Measurements from ENCODE around the gene NPHP4. TPM values are rescaled to one million over a fixed set of nuclear protein-coding genes. Genes with fewer than 3 reads are reported as not detected.

The NPHP4 gene
- total RNA-seq, 1 experiment from 2014 or later, result 16.8 TPM

- no peak for TF ChIP-seq ARID4B (CRISPR knock-in tag; IDR thresholded peaks at IDR 0.05; ENCODE audit: borderline replicate concordance)
- no peak for TF ChIP-seq CREM (CRISPR knock-in tag; IDR thresholded peaks at IDR 0.05)
- TF ChIP-seq ZNF671 (CRISPR knock-in tag; IDR thresholded peaks at IDR 0.05), result no peak
These were observed 17.2 kb upstream of the NPHP4 start (continued) for GRCh38 chr1:6009120-6010040.

- DNase-seq (ENCODE audit: low spot score), result no peak
- TF ChIP-seq ZNF416 (CRISPR knock-in tag; IDR thresholded peaks at IDR 0.05) (no peak), ARID4B (CRISPR knock-in tag; IDR thresholded peaks at IDR 0.05; ENCODE audit: borderline replicate concordance) (no peak), FOXP1 (CRISPR knock-in tag; IDR thresholded peaks at IDR 0.05; ENCODE audit: borderline replicate concordance) (no peak), ERG (CRISPR knock-in tag; IDR thresholded peaks at IDR 0.05) (no peak), ATF2 (CRISPR knock-in tag; IDR thresholded peaks at IDR 0.05; ENCODE audit: borderline replicate concordance, low read depth) (no peak)
- Mint-ChIP-seq H3K27me3 (ENCODE audit: low read depth) (no peaks in the 10 kb centered on the region; the same call in 1 of the 2 replicates), H3K4me1 (peaks cover 5% of the 10 kb centered on the region), H3K9me3 (no peaks in the 10 kb centered on the region), H3K36me3 (no peaks in the 10 kb centered on the region), H3K27ac (no peak overlapping the region), H3K4me3 (no peak overlapping the region)
- no peak for ATAC-seq
- POLR2A ChIA-PET, result interaction anchor here (0.7 kb wide), 1 partner anchor 125 kb away, joined by 6 read pairs; no protein-coding TSS in a partner anchor
- CTCF ChIA-PET, result interaction anchor here (0.6 to 3.2 kb wide), 5 partner anchors 15 to 405 kb away, joined by 3 to 17 read pairs (median 3); no protein-coding TSS in a partner anchor
These were observed 16.5 kb upstream of the NPHP4 start for GRCh38 chr1:6008696-6009095.

- no peak overlapping the region for H3K27ac Mint-ChIP-seq
- H3K9me3 Mint-ChIP-seq, result no peaks in the 10 kb centered on the region
- no peaks in the 10 kb centered on the region; the same call in 1 of the 2 replicates for H3K27me3 Mint-ChIP-seq (ENCODE audit: low read depth)
- POLR2A ChIA-PET, result interaction anchor here (0.7 kb wide), 1 partner anchor 125 kb away, joined by 6 read pairs; no protein-coding TSS in a partner anchor
- CTCF ChIA-PET, result interaction anchor here (1.4 to 3.2 kb wide), 4 partner anchors 14 to 34 kb away, joined by 3 to 17 read pairs (median 4); no protein-coding TSS in a partner anchor
- H3K36me3 Mint-ChIP-seq, result no peaks in the 10 kb centered on the region
- ATAC-seq, result no peak
- no peak overlapping the region for H3K4me3 Mint-ChIP-seq
- peaks cover 11% of the 10 kb centered on the region for H3K4me1 Mint-ChIP-seq
- DNase-seq (ENCODE audit: low spot score), result no peak
- TF ChIP-seq RORB (CRISPR knock-in tag; IDR thresholded peaks at IDR 0.05) (no peak), ZNF121 (CRISPR knock-in tag; IDR thresholded peaks at IDR 0.05) (no peak), ELF4 (CRISPR knock-in tag; IDR thresholded peaks at IDR 0.05; ENCODE audit: low read depth) (no peak), SP1 (CRISPR knock-in tag; conservative IDR thresholded peaks at IDR 0.05) (no peak), MYBL2 (CRISPR knock-in tag; IDR thresholded peaks at IDR 0.05) (no peak), NR2C2 (CRISPR knock-in tag; IDR thresholded peaks at IDR 0.05) (no peak), ZNF138 (CRISPR knock-in tag; conservative IDR thresholded peaks at IDR 0.05) (no peak), ZNF512 (CRISPR knock-in tag; IDR thresholded peaks at IDR 0.05; ENCODE audit: borderline replicate concordance) (no peak), ZBTB21 (CRISPR knock-in tag; IDR thresholded peaks at IDR 0.05; ENCODE audit: borderline replicate concordance) (no peak), ATF3 (CRISPR knock-in tag; conservative IDR thresholded peaks at IDR 0.05) (no peak)
These were observed 15.8 kb upstream of the NPHP4 start for GRCh38 chr1:6008084-6008415.
